Parathyroid adenoma (tissue), 2 donors: ENCODE measurements around the gene PPM1H.

Source experiments
- H2AFZ ChIP-seq: fragments of 300-600 bp; sonication (generic); one replicate; pipeline ENCODE4 v1.7.0; 2017; ENCODE audit warnings: antibody characterized with exemption, mild to moderate bottlenecking
- H3K27ac ChIP-seq: fragments of 300-600 bp; sonication (generic); one replicate; pipeline ENCODE4 v1.7.0; 2017
- H3K27me3 ChIP-seq: fragments of 300-600 bp; sonication (generic); one replicate; pipeline ENCODE4 v1.7.0; 2017; ENCODE audit warnings: low read length; ENCODE audit not compliant: control insufficient read depth, insufficient read depth
- H3K36me3 ChIP-seq: fragments of 300-600 bp; sonication (generic); one replicate; pipeline ENCODE4 v1.7.0; 2017; ENCODE audit warnings: low read length; ENCODE audit not compliant: control insufficient read depth, insufficient read depth
- H3K4me1 ChIP-seq: fragments of 300-600 bp; sonication (generic); one replicate; pipeline ENCODE4 v1.7.0; 2017; ENCODE audit warnings: control low read depth
- H3K4me2 ChIP-seq: fragments of 300-600 bp; sonication (generic); one replicate; pipeline ENCODE4 v1.7.0; 2017; ENCODE audit warnings: low read length
- H3K4me3 ChIP-seq: fragments of 300-600 bp; sonication (generic); one replicate; pipeline ENCODE4 v1.7.0; 2017; ENCODE audit warnings: low read depth, low read length
- H3K79me2 ChIP-seq: fragments of 300-600 bp; sonication (generic); one replicate; pipeline ENCODE4 v1.7.0; 2017; ENCODE audit warnings: control low read depth
- H3K9ac ChIP-seq: fragments of 300-600 bp; sonication (generic); one replicate; pipeline ENCODE4 v1.7.0; 2017; ENCODE audit warnings: mild to moderate bottlenecking
- H3K9me3 ChIP-seq: fragments of 300-600 bp; sonication (generic); one replicate; pipeline ENCODE4 v1.7.0; 2017; ENCODE audit warnings: low read length; ENCODE audit not compliant: control insufficient read depth
- TF ChIP-seq, protein P1 (sequence below): fragments of 300-600 bp; sonication (generic); IDR thresholded peaks from one replicate; pipeline ENCODE4 v1.7.0; 2017; ENCODE audit warnings: antibody characterized with exemption, mild to moderate bottlenecking
- donor health status: primary hyperparathyroidism.

PPM1H gene

DNA sequence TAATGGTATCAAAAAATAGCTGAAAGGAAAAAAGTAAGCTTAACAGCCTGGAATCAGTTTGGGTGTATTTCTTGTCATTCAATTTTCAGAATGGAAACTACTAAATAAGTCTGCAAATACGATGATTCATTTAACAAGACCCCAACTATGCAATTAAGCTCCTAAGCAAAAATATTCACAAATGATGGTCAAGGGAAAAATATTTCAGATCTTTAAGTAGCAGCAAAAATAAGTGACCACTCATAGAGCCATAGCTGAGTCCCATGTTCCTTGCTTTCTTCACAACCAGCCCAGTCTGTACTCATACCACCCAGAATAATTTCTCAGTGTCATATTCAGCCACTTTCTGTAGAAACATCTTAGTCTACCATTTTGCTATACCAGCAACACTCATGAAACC is 185.4 kb downstream of the PPM1H start:
- TF ChIP-seq, protein P1, sequence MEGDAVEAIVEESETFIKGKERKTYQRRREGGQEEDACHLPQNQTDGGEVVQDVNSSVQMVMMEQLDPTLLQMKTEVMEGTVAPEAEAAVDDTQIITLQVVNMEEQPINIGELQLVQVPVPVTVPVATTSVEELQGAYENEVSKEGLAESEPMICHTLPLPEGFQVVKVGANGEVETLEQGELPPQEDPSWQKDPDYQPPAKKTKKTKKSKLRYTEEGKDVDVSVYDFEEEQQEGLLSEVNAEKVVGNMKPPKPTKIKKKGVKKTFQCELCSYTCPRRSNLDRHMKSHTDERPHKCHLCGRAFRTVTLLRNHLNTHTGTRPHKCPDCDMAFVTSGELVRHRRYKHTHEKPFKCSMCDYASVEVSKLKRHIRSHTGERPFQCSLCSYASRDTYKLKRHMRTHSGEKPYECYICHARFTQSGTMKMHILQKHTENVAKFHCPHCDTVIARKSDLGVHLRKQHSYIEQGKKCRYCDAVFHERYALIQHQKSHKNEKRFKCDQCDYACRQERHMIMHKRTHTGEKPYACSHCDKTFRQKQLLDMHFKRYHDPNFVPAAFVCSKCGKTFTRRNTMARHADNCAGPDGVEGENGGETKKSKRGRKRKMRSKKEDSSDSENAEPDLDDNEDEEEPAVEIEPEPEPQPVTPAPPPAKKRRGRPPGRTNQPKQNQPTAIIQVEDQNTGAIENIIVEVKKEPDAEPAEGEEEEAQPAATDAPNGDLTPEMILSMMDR: no peak
- peaks cover 10% of the 10 kb centered on the region for H3K4me1 ChIP-seq
- no peak overlapping the region for H3K4me3 ChIP-seq
- no peak overlapping the region for H3K4me2 ChIP-seq
- no peak overlapping the region for H3K27ac ChIP-seq
- no peak overlapping the region for H3K9ac ChIP-seq
- H2AFZ ChIP-seq: no peak overlapping the region
- no peaks in the 10 kb centered on the region for H3K27me3 ChIP-seq
- H3K9me3 ChIP-seq: no peaks in the 10 kb centered on the region
- H3K36me3 ChIP-seq: no peaks in the 10 kb centered on the region
- peaks cover 40% of the 10 kb centered on the region for H3K79me2 ChIP-seq

DNA sequence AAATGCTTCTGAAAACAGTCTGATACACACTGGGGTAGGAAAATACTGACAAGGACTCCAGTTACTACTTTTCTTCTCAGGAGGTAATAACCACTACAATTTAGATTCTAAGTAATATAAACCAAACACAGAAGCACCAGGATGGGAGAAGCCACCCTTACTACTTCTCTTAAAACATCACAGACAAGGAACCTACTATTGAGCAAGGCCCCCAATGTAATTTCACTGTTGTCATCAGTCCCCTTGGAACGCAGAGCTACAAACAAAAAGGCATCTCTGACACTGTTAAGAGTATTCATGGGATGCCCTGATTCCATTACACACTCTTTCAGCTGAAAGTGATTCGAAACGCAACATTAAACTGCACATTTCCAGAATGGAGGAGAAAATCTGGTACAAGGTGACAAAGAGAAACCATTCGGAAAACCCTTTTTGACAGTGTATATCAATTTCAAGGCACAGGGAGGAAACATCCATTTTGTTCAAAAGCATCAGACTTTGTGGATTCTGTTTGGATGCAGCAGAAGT is 185.9 kb downstream of the PPM1H start:
- H2AFZ ChIP-seq: no peak overlapping the region
- H3K27ac ChIP-seq: no peak overlapping the region
- no peak overlapping the region for H3K4me3 ChIP-seq
- no peak overlapping the region for H3K9ac ChIP-seq
- no peaks in the 10 kb centered on the region for H3K27me3 ChIP-seq
- H3K9me3 ChIP-seq: no peaks in the 10 kb centered on the region
- H3K79me2 ChIP-seq: peaks cover 36% of the 10 kb centered on the region
- peaks cover 7% of the 10 kb centered on the region for H3K4me1 ChIP-seq
- H3K4me2 ChIP-seq: no peak overlapping the region
- TF ChIP-seq, protein P1: no peak
- H3K36me3 ChIP-seq: no peaks in the 10 kb centered on the region

GRCh38 chr12:62744551-62744950 is 190.4 kb downstream of the PPM1H start:
- peaks cover 21% of the 10 kb centered on the region for H3K79me2 ChIP-seq
- no peaks in the 10 kb centered on the region for H3K36me3 ChIP-seq
- TF ChIP-seq, protein P1: no peak
- no peak overlapping the region for H3K4me2 ChIP-seq
- H2AFZ ChIP-seq: no peak overlapping the region
- no peak overlapping the region for H3K4me3 ChIP-seq
- no peaks in the 10 kb centered on the region for H3K27me3 ChIP-seq
- H3K4me1 ChIP-seq: peaks cover 16% of the 10 kb centered on the region
- no peaks in the 10 kb centered on the region for H3K9me3 ChIP-seq
- no peak overlapping the region for H3K27ac ChIP-seq
- no peak overlapping the region for H3K9ac ChIP-seq

- no peak overlapping the region for H2AFZ ChIP-seq
- H3K4me3 ChIP-seq: no peak overlapping the region
- no peak overlapping the region for H3K9ac ChIP-seq
- no peaks in the 10 kb centered on the region for H3K36me3 ChIP-seq
- peaks cover 17% of the 10 kb centered on the region for H3K4me1 ChIP-seq
- H3K79me2 ChIP-seq: peaks cover 25% of the 10 kb centered on the region
- TF ChIP-seq, protein P1: no peak
- no peaks in the 10 kb centered on the region for H3K27me3 ChIP-seq
- no peaks in the 10 kb centered on the region for H3K9me3 ChIP-seq
- no peak overlapping the region for H3K27ac ChIP-seq
- no peak overlapping the region for H3K4me2 ChIP-seq
Observed at GRCh38 chr12:62739266-62740015, 195.5 kb downstream of the PPM1H start.

DNA sequence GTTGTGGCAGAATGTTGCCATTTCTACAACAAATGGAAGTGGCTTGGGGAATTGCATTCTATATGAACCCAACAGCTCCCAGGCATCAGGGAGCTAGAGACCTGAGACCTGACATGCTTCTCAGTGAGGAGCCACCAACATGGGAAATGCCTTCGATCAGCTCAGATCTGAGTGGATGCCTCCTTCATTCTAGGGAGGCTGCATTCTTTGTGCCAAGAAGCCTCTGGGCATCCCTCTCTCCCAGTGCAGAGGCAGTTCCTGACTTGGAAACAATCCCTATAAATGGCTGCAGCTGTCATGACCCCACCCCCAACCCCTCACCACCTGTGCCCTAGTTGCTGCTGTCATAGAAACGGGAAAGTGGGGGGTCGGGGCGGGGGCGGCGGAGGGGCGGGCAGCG is 196.3 kb downstream of the PPM1H start:
- H3K9ac ChIP-seq: no peak overlapping the region
- peaks cover 25% of the 10 kb centered on the region for H3K79me2 ChIP-seq
- no peak overlapping the region for H3K27ac ChIP-seq
- H3K36me3 ChIP-seq: no peaks in the 10 kb centered on the region
- H2AFZ ChIP-seq: no peak overlapping the region
- no peaks in the 10 kb centered on the region for H3K9me3 ChIP-seq
- H3K4me3 ChIP-seq: no peak overlapping the region
- H3K4me1 ChIP-seq: peaks cover 17% of the 10 kb centered on the region
- no peaks in the 10 kb centered on the region for H3K27me3 ChIP-seq
- no peak overlapping the region for H3K4me2 ChIP-seq
- TF ChIP-seq, protein P1: no peak
